DOHH2 (cell line): Measurements from ENCODE around the gene RRAGC.

Source experiments
- EZH2phosphoT487 ChIP-seq: fragments of 200-600 bp; sonication (generic); IDR thresholded peaks from 2 replicates; pipeline ENCODE4 v1.6.1; 2017; ENCODE audit warnings: borderline replicate concordance, mild to moderate bottlenecking, antibody characterized with exemption, low read length, moderate library complexity, mixed read lengths
- TF ChIP-seq, protein P1 (sequence below): fragments of 200-600 bp; sonication (generic); IDR thresholded peaks from one replicate; pipeline ENCODE4 v1.5.1; 2014; ENCODE audit warnings: antibody characterized with exemption, mild to moderate bottlenecking, low read depth, low read length; ENCODE audit not compliant: poor library complexity, severe bottlenecking

DNA sequence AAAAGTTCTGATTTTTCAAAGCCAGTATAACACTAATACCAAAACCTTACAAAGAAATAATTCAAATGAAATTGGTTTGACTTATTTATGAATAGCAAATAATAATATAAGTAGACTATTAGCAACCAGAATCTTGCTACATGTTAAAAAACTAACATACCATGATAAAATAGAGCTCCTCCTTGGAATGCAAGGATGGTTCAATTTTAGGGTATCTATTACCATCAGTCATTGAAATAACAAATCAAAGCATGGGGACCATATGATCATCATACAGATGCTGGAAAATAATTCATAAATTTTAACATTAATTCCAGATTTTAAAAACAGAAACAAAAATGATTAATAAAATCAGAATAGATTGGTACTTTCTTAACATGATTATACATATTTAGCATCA is 66.3 kb downstream of the RRAGC start:
- TF ChIP-seq, protein P1, sequence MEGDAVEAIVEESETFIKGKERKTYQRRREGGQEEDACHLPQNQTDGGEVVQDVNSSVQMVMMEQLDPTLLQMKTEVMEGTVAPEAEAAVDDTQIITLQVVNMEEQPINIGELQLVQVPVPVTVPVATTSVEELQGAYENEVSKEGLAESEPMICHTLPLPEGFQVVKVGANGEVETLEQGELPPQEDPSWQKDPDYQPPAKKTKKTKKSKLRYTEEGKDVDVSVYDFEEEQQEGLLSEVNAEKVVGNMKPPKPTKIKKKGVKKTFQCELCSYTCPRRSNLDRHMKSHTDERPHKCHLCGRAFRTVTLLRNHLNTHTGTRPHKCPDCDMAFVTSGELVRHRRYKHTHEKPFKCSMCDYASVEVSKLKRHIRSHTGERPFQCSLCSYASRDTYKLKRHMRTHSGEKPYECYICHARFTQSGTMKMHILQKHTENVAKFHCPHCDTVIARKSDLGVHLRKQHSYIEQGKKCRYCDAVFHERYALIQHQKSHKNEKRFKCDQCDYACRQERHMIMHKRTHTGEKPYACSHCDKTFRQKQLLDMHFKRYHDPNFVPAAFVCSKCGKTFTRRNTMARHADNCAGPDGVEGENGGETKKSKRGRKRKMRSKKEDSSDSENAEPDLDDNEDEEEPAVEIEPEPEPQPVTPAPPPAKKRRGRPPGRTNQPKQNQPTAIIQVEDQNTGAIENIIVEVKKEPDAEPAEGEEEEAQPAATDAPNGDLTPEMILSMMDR = no peak
- no peak for TF ChIP-seq EZH2phosphoT487
